ENCODE results near the gene KSR2.

The KSR2 gene

DNA sequence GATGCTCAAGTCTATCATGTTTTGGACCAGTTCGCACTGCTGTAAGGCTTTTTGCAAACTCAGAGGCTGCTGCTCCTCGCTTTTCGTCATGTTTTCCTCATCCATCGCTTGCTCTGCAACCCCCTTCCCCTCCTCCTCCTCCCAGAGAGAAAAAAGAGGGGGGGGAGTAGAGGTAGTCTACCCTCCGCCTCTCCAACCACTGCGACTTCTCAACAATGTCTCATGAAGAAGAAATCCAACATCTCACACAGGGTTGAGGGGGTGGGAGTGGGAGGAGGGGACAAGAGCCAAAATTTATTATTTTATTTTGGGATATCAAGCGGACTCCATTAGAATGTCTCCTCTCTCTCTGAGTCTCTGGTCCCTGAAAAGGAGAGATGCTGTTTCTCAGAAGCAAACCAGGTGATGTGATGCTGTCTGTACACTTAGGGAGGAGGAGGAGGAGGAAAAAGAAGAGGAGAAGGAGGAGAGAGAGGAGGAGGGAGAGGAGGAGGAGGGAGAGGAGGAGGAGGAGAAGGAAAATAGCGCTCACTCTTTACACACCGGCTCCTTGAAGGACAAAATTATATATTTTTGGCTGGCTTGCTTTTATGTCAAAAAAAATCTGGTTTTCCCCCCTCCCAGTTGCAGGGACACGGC, 520 bp downstream of the KSR2 start:
- DNase-seq (ENCODE audit: low read depth in 3 of 3) = no peak

DNA sequence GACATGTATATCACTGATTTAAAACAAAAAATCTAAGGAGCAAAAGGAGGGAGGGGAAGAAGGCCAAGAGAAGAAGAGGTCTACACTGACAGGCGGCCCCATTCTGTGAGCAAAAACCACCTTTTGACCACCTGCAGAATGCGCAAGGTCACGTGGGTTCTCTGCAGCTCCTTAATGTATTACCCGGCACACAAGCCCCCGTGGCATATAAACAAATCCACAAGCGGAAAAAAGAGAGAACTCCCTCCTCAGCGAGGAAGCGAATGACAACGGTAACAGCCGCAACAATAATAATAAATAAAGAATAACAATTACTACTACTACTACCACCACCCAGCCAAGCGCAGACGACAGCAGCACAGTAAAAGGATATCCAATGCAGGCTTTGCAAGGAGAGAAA, 1.3 kb downstream of the KSR2 start:
- no peak for DNase-seq (ENCODE audit: low read depth in 3 of 3)

DNA sequence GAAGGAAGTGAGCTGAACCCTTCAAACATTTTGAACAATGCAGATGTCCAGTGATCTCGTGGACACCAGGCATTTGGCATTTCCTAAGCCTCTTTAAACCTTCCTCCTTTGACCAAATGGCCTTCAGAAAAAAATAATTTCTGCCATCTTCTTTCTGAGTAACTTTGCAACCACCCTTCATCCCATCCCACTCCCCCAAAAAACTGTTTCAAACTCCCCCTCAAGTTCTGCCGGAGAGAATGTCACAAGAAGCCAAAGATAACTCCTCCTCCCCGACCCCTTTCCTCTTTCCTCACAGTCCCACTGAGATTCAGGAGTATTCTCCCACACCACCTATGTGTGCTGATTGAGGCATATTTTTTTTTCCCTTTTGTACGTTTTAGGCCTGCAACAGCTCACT, 1.7 kb downstream of the KSR2 start:
- DNase-seq (ENCODE audit: low read depth in 3 of 3) = no peak

DNA sequence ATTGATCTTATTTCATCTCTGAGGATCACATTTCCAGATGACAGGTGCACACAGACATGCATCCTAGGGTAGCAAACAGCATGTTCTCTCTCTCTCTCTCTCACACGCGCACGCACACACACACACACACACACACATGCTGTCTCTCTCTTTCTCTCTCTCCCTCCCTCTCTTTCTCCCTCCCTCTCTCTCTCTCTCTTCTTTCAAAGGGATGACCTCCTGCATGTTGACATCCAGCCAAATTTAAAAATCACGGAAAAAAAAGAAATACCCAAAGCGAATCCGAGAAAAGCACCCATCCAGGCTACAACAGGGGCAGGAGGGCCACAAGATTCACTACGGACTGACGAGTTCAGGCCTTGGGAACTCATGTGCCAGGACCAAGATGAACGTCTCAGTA, 2.3 kb downstream of the KSR2 start:
- no peak for DNase-seq (ENCODE audit: low read depth in 3 of 3)

DNA sequence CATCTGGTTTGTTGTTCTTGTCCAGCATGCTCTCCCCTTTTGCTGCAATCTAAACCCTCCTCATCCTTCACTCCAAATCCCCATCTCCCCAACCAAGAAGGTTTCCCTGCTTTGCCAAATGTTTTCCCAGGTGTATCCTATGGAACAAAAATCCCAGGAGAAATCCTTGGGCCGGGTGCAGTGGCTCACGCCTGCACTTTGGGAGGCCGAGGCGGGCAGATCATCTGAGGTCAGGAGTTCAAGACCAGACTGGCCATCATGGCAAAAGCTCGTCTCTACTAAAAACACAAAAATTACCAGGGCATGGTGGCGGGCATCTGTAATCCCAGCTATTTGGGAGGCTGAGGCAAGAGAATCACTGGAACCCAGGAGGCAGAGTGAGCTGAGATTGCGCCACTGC, 5.0 kb downstream of the KSR2 start:
- DNase-seq (ENCODE audit: low read depth in 3 of 3) = no peak

DNA sequence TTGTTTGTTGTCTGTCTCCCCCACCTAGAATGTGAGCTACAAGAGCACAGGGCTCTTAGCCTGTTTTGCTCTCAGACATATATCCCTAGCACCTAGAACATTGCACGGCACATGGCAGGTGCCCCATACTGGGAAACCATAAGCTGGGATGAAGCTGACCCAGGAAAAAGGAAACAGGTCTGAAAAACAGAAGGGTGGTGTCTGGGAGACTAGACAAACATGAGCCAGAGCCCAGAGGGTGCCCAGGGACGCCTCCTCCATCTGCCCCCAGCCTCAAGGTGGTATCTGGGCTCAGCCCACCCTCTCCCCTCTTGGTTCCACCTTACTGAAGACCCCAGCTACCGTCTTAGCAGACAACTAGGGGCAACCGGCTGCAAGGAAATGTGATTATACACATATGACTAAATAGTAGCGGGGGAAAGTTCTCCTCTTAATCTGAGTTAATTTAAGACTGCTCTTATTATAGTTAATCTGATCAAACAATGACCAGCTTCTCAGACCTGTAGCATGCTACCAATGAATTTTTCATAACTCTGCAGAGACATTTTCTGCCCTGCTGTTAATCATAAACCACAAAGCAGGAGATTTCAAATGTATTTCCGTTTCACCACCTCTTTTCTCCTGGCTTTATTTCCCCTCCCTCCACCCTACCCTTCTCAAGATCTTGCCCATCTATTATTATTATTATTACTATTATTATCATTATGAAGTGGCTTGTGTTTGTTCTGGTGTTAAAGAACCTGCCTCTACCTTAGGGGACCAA, 31.9 kb downstream of the KSR2 start:
- DNase-seq (ENCODE audit: low read depth in 3 of 3) = no peak

DNA sequence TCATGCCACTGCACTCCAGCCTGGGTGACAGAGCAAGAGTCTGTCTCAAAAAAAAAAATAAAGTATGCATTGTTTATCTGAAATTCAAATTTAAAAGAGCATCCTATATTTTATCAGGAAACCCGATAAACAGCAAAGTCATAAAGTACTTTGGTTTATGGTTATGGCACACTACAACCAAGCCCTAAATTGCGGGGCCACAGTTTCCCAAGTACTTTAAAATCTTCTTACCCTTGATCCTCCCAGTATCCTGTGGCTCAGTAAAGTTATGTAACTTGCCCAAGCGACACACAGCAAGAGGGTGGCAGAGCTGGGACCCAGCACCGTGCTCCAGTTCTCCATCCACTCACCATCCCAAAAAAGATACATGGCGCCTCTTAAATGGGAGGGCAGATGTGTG, 35.2 kb downstream of the KSR2 start:
- no peak for DNase-seq (ENCODE audit: low read depth in 3 of 3)

DNA sequence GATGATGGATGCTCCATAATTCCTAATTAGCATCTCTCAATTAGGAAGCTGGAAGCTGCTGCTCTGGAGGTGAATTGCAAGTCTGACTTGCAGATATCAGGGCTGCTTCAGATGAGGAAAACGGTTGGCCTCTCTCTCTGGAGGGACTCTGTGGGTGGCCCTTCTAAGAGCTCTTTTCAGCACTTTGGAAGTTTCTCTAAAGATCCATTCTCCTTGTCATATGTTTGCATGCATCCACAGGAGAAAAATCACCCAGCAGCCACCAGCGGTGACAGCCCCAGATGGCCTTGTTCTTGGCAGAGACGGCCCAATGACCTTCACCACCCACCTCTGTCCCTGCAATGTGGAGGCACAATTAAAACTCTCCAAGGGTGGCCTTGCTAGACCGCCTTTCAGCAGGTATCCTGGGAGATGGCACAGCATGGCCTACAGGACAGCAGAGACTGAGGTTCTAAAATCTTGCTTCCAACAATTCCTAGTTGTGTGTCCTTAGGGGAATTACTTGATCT, 42.3 kb downstream of the KSR2 start:
- no peak for DNase-seq (ENCODE audit: low read depth in 3 of 3)

DNA sequence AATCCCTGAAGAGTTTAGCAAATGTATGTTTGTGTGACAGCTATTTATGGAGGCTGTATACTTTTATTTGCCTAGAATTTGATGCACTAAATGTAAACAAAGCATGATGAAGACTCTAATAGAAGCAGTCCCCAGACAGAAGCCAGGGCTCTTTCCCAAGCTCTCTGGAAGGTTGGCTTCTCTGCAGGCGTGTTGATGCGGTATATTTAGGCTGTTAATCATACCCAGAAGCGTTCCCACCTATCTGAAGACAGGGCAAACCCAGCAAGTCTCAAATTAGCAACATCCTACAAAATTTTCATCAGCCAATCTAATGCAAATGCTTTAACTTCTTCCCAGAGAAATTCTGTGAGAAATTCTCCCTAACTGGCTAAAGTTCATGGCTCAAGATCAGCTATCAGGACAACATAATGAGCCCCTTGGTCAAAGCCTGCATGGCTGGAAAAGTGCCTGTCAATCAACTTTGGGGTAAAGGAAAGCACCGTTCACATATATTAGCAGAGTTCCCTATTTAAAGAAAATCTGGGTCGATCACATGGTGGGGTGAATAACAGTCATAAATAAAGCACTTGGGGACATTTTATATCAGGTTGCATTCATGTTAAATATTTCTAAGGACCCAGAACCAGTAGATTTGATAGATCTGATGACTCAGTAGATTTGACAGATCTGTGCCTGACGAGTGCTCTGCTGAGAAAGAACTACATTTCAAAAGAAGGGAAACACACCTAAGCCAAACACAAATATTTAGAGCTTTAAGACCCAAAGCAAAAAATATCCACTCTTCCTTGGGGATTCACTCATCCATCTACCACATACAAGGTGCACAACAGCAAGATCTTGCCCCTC, 46.6 kb downstream of the KSR2 start:
- no peak for DNase-seq (ENCODE audit: low read depth in 3 of 3)

DNA sequence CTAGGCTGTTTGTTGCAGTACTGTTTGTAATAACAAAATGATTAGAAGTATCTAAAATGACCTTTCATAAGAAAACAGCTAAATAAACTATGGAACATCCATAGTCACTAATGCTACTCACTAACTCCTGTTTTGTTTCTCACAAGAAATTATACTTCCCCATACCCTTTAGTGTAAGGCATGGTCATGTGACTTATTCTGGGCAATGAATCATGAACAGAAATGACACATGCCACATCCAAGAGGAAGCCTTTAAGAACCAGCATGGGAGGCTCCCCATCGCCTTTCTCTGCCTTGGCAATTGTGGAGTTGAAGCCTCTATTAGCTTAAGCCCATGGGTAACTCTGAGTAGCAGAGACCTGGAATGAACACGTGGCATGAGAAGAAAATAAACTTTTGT, 49.3 kb downstream of the KSR2 start:
- DNase-seq (ENCODE audit: low read depth in 3 of 3) = no peak

DNA sequence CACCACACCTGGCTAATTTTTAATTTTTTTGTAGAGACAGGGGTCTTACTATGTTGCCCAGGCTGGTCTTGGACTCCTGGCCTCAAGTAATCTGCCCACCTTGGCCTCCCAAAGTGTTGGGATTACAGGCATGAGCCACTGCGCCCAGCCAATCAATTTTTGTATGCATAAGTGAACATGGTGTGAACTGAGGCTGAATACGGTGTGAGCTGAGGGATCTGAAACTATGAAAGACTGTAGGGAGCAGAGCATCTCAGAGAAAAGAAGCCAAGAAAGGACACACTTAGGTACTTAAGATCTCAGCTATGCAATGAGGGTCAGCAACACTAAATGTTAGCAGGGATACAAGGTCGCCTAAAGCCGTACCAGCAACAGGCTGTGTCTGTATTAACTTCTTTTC, 54.1 kb downstream of the KSR2 start:
- no peak for DNase-seq (ENCODE audit: low read depth in 3 of 3)

DNA sequence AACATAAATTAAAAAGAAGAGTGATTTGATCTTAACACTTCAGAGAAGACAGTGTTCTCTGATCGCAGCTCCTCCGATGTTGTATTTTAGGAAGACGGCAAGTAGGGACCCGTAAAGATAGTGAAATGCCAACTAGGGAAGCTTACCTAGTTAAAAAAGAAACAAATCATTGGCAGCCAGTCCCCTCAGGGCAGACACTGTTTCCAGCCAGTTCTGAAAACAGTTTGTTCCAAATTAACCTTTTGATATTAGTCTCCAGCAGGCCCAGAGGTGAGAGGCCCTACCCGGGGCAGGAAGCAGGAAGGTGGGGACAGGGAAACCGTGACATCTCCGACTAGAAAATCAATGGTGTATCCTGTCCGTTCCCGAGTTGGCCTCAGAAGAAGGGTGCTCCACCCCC, 56.0 kb downstream of the KSR2 start:
- DNase-seq (ENCODE audit: low read depth in 3 of 3) = no peak

DNA sequence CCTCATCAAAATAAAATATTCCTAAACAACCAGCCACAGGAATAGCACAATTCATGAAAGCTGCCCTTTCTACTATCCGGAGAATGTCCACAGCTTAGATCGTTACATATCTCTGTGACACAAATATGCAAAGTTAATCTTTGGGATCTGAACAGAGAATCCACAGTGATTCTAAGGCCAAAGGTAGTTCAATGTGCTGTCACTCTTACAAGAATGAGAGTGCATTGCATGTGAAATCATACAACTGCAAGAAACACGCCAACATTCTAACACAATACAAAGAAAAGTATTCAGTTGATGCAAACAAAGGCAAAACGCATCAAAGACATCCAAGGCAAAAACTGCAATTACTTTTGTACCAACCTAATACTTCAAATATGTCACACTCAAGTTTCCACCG, 60.4 kb downstream of the KSR2 start:
- no peak for DNase-seq (ENCODE audit: low read depth in 3 of 3)

DNA sequence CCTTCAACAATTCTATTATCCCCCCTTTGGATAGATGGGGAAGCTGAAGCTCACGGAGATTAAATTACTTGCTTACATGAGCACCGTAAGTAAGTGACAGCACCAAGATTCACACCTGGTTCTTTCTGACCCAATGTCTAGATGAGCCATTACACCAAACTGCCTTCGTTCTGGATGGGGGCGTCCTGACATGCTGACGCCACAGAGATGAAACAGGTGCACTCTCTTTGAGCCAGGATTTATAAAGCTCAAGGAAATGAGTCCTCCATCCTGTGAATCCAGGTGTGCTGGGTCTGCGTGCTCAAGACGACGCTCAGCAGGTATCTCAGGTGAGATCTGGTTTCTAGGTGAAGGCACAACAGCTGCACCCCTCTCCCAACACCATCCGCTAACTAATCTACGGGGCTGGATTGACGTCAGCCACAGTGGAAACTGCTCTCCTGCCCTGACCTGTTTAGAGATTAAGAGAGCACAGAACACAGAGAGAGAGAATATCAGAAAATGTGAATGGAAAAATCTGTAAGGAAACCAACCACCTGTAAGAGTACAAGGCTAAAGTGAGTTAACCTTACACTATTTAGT, 61.6 kb downstream of the KSR2 start:
- no peak for DNase-seq (ENCODE audit: low read depth in 3 of 3)

DNA sequence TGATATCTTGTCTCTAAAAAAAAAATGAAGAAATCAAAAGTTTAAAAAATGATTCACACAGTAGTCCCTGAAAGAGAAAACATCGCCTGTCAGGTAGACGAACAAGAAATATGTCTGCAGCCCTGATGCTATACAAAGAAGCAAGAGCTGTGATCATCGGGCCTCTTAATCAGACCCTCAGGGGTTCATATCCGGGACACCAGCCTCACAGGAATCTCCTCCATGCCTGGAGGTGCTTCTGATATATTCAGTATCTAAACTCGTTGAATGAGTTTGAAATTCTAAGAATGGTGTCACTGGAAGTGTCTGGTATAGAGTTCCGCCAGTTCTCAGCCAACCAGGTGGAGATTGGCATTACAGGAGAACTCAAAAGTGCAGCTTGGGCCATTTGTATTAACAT, 64.7 kb downstream of the KSR2 start:
- DNase-seq (ENCODE audit: low read depth in 3 of 3) = no peak

DNA sequence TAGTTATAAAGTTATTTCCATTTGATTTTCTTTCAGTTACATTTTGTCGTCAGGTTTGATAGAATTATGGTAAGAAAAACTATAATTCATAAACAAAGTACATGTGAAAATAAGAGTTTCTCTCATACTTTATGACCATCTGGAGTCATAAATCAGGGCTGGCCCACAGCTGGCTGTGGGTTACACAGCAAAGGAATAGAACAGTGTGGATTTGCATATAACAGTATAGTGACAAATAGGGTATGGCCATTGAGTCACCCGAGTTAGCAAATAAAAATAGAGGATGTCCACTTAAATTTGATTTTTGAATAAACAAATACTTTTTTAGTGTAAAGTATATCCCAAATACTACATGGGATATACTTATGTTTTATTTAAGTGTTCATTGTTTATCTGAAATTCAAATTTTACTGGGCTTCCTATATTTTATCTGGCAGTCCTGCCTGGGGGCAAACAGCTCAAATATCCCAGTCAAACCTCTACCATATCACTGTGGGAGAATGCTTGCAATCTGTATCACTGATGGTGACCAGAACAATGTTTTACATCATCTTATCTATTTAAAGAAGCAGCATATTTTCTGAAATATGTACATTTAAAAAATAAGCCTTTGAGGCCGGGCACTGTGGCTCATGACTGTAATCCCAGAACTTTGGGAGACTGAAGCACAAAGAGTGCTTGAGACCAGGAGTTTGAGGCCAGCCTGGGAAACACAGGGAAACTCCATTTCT, 65.5 kb downstream of the KSR2 start:
- no peak for DNase-seq (ENCODE audit: low read depth in 3 of 3)

DNA sequence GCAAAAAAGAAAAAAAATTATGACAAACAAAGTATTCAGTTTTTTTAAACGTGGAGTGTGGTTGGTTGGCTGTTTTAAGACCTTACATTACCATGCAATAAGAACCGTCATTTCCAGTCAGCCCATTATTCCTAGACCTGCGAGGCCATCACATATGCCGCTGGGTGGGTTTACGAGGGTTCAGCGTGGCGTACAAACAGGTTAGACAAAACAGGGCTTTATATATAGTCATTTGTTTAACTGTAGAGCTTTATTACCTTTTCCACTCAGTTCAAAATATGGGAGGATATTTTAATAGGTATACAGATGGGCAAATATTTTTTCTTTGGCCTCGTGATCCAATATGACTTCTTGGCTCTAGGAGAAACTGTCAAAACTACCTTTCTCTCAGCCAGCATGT, 67.2 kb downstream of the KSR2 start:
- no peak for DNase-seq (ENCODE audit: low read depth in 3 of 3)

DNA sequence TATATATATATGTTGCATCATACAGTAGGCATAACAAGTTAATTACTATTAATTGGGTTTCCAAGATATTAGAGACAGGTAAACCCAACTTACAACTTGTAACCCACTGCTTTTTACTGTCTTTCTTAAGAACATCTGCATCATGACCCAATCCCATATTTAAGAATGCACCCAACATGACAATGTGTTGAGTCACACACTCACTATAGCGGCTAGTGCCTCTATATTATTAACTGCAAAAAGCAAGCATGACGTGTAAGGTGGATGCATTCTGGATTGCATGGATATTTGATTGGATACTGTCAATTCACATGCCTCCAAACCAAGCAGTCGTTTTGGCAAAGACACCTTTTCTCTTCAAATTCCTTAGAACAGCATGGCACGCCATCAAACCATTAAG, 68.2 kb downstream of the KSR2 start:
- no peak for DNase-seq (ENCODE audit: low read depth in 3 of 3)

DNA sequence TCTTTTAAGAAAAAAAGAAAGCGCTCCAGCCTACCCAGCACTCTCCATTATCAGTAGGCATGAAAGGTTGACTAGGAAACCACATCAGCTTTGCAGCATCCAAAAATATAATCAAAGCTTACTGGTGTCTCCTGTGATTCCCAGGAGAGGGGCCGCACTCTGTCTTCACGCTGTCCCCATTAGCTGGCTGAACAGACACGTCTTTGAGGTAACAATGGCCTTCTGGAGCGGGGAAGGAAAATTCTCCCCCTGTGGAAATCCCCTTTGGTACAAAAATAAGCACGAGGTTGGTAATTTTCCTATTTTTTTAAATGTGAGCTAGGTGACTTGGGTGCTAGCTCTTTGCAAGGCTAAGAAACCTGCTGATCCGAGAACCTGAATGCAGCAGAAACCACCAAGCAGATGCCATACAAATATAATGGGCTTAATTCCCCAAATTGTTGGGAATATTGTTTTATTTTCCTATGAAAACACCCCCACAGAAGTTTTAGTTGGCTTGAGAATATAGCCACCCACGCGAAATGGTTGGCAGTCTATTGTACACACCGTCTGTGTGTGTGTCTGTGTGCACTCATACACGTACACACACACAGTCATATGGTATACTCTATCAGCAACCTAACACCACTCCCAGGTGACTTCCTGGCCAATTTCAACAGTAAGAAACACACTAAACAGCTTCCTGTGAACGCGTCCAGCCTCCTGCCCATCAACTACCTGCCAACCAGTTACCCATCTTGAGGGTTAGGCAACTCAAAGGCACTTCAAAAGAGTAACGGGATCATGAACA, 71.2 kb downstream of the KSR2 start:
- DNase-seq (ENCODE audit: low read depth in 3 of 3) = no peak

DNA sequence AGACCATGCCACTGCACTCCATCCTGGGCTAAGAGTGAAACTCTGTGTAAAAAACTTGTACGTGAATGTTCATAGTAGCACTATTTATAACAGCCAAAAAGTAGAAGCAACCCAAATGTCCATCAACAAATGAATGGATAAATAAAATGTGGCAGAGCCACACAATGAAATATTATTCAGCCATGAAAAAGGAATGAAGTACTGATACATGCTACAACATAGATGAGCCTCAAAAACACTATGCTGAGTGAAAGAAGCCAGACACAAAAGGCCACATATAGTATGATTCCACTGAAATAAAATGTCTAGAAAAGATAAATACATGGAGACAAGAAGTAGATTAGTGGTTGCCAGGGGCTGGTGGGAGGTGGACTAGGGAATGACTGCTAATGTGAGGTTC, 72.8 kb downstream of the KSR2 start:
- no peak for DNase-seq (ENCODE audit: low read depth in 3 of 3)

DNA sequence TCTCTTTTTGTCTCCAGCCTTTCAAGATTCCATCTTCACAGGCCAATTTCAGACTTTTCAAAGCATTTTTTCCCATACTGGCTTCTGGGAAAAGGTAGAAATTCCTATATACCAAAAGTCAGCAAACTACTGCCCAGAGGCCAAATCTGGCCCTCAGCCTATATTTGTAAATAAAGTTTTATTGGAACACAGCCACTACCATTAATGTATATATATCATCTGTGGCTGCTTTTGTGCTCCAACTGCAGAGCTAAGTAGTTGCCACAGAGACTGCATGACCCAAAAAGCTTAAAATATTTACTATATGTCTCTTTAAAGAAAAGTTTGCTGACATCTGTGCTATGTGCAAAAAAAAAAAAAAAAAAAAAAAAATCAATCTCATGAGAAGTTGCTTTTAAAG, 76.3 kb downstream of the KSR2 start:
- no peak for DNase-seq (ENCODE audit: low read depth in 3 of 3)

All from stimulated activated CD4-positive, alpha-beta T cell treated with anti-CD3 and anti-CD28 coated beads, TNF-alpha, amount 100 ng/mL, for 24 hours (primary cell).